Motor neuron (in vitro differentiated cells): ENCODE data around the gene TTC34. TPM values are rescaled to one million over a fixed set of nuclear protein-coding genes. Genes with fewer than 3 reads are reported as not detected.
"Not testable (repeated sequence)": the region's sequence is repeated elsewhere in the genome, so short reads cannot be mapped to it uniquely, and the experiment has no call there.

ENCODE experiments used
- ATAC-seq, 8 experiments: fragments of 200-7000 bp; cut with Tn5 transposase; replicated peaks in 6 of 8; 2 replicates each; pipeline ENCODE4 v1.8.0; 2021; ENCODE audit warnings: mild to moderate bottlenecking in 8 of 8, moderate library complexity in 8 of 8
- H3K27ac ChIP-seq, 2 donors: fragments of 250-450 bp; sonication (Bioruptor Pico); 2 replicates each; pipeline ENCODE4 v1.9.0; 2021; ENCODE audit warnings: antibody characterized with exemption in 2 of 2, mild to moderate bottlenecking in 2 of 2, moderate library complexity in 1 of 2
- H3K4me1 ChIP-seq, 2 donors: fragments of 250-450 bp; sonication (Bioruptor Pico); replicated peaks in 1 of 2; 2 replicates each; pipeline ENCODE4 v1.6.1; 2021; ENCODE audit warnings: antibody characterized with exemption in 2 of 2, mild to moderate bottlenecking in 2 of 2, moderate library complexity in 1 of 2
- H3K4me3 ChIP-seq, 5 donors: fragments of 250-450 bp; sonication (Bioruptor Pico); 2 replicates each; pipeline ENCODE4 v1.9.0; 2021; ENCODE audit warnings: antibody characterized with exemption in 5 of 5, mild to moderate bottlenecking in 5 of 5, moderate library complexity in 4 of 5
- WGBS, 10 experiments: fragments of 450-650 bp; shearing (Covaris generic); methylation state at CpG; one replicate each; pipeline ENCODE4 v1.0.0; 2022; 5-methylcytosine and 5-hydroxymethylcytosine counted together
- in situ Hi-C, 9 experiments: fragments of 400-800 bp; cut with MboI; loops; one replicate each; pipeline ENCODE4 v1.15.0; 2021; ENCODE audit warnings: low sequenced_read_pairs in 9 of 9, low pct_unique_long_range_greater_than_20kb in 2 of 9; ENCODE audit not compliant: unreplicated experiment in 9 of 9
- total RNA-seq, 8 experiments: library from RNA; unstranded; fragments of 300-600 nt; gene quantifications; 2 replicates each; pipeline versions ENCODE4 v1.2.3 to v1.2.4, GENCODE V29; 2022

Gene TTC34
- total RNA-seq, 8 experiments from 2014 or later, result 0.16 to 1.2 (median 0.47) TPM

- WGBS, 10 experiments, result 10 to 100% (median 60%) methylated on average over 2 to 21 of the region's 30 CpGs; no CpG with 5 or more reads in 2 of the 10 experiments
- no peak for ATAC-seq
- in situ Hi-C loops, result no loop called here
- no peak overlapping the region for H3K4me3 ChIP-seq
- H3K27ac ChIP-seq, result no peak overlapping the region
- H3K4me1 ChIP-seq, result peaks cover 0 to 3% of the 10 kb centered on the region in 2 donors
Measured at GRCh38 chr1:2783435-2784397, 17.8 kb downstream of the TTC34 start.

DNA sequence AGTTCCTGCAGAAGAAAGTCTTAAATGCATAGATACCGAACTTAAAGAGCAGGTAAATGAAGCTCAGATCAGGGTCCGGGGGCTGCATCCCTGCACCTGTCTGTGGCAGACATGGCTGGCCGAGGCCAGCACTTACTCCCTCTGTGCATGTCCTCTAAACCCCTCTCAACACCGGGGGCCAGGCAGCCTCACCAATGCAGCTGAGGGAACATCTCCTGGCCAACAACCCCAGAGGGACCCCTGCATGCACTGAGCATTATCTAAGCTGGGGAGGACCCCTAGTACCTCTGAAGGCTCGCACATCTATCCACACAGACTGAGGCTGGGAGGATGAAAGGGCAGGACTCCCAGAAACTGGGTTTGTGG, 18.4 kb downstream of the TTC34 start:
- Histone ChIP-seq H3K27ac (no peak overlapping the region), H3K4me3 (no peak overlapping the region), H3K4me1 (no peaks in the 10 kb centered on the region)
- ATAC-seq, result no peak
- WGBS, 10 experiments, result 17 to 79% (median 47%) methylated on average over 1 to 5 of the region's 5 CpGs; no CpG with 5 or more reads in 4 of the 10 experiments
- in situ Hi-C loops, result no loop called here

DNA sequence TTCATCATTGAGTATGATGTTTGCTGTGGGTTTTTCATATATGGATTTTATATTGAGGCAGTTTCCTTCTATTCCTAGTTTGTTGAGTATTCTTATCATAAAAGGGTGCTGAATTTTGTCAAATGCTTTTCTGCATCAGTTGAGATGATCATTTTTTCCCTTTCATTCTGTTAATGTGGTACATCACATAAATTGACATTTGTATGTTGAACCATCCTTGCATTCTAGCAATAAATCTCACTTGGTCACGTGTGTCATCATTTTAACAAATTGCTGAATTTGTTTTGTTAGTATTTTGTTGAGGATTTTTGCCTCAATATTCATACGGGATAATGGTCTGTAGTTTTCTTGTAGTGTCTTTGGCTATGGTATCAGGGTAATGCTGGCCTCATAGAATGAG, 19.9 kb downstream of the TTC34 start:
- ATAC-seq, result no peak
- 0 to 100% (median 21%) methylated on average over 1 to 2 of the region's 2 CpGs; no CpG with 5 or more reads in 2 of the 10 experiments for WGBS, 10 experiments
- H3K27ac ChIP-seq, result no peak overlapping the region
- H3K4me3 ChIP-seq, result no peak overlapping the region
- in situ Hi-C loops, result no loop called here
- H3K4me1 ChIP-seq, result no peaks in the 10 kb centered on the region

- no peaks in the 10 kb centered on the region for H3K4me1 ChIP-seq
- in situ Hi-C loops, result no loop called here
- H3K4me3 ChIP-seq, result no peak overlapping the region
- WGBS, 10 experiments, result 0 to 7% (median 0%) methylated on average over 1 to 3 of the region's 3 CpGs; no CpG with 5 or more reads in 6 of the 10 experiments
- no peak overlapping the region for H3K27ac ChIP-seq
- ATAC-seq, result peak in 3 of 8 experiments; percentile 64 to 98 (median 82)
Measured at GRCh38 chr1:2778220-2778592, 23.3 kb downstream of the TTC34 start.

GRCh38 chr1:2777424-2778219, 23.9 kb downstream of the TTC34 start:
- 0 to 60% (median 33%) methylated on average over 1 to 4 of the region's 12 CpGs; no CpG with 5 or more reads in 4 of the 10 experiments for WGBS, 10 experiments
- ATAC-seq, result peak in 3 of 8 experiments; percentile 3 to 48 (median 14)
- Histone ChIP-seq H3K4me1 (no peaks in the 10 kb centered on the region), H3K4me3 (no peak overlapping the region), H3K27ac (no peak overlapping the region)
- in situ Hi-C loops, result no loop called here

GRCh38 chr1:2775333-2775732, 26.2 kb downstream of the TTC34 start:
- H3K4me1 ChIP-seq, in situ Hi-C loops, ATAC-seq, H3K27ac ChIP-seq, H3K4me3 ChIP-seq: not testable (repeated sequence)
- 40% methylated on average over 1 of the region's 4 CpGs; no CpG with 5 or more reads in 9 of the 10 experiments for WGBS, 10 experiments

DNA sequence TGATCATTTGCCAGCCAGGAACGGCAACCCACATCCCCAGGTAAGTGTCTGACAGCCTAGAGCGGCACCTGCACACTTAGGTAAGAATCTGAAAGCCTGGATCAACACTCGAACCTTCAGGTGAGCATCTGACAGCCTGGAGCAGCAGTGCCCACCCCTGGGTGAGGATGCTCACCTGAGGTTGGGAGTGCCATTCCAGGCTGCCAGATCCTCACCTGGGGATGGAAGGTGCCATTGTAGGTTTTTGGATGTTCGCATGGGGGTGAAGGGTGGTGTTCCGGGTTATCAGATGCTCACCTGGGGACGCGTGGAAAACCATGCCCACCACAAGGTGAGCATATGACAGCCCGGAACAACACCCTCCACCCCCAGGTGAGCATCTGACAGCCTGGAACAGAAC, 33.4 kb downstream of the TTC34 start:
- 48% methylated on average over 4 of the region's 8 CpGs; no CpG with 5 or more reads in 9 of the 10 experiments for whole genome bisulfite sequencing, 10 experiments
- in situ Hi-C loops, ATAC-seq, H3K27ac ChIP-seq, H3K4me3 ChIP-seq, H3K4me1 ChIP-seq: not testable (repeated sequence)

DNA sequence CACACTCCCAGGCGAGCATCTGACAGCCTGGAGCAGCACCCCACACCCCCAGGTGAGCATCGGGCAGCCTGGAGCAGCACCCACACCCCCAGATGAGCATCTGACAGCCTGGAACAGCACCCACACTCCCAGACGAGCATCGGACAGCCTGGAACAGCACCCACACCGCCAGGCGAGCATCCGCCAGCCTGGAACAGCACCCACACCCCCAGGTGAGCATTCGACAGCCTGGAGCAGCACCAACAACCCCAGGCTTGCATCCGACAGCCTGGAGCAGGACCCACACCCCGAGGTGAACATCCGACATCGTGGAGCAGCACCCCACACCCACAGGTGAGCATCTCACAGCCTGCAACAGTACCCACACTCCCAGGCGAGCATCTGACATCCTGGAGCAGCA, 42.1 kb downstream of the TTC34 start:
- H3K4me3 ChIP-seq, ATAC-seq, H3K4me1 ChIP-seq, in situ Hi-C loops, H3K27ac ChIP-seq: not testable (repeated sequence)
- no CpG with 5 or more reads among the region's 13 CpGs for WGBS, 10 experiments

- no CpG with 5 or more reads among the region's 13 CpGs for WGBS, 10 experiments
- ATAC-seq, in situ Hi-C loops, H3K27ac ChIP-seq, H3K4me3 ChIP-seq, H3K4me1 ChIP-seq: not testable (repeated sequence)
Measured at GRCh38 chr1:2757519-2757918, 44.0 kb downstream of the TTC34 start.

DNA sequence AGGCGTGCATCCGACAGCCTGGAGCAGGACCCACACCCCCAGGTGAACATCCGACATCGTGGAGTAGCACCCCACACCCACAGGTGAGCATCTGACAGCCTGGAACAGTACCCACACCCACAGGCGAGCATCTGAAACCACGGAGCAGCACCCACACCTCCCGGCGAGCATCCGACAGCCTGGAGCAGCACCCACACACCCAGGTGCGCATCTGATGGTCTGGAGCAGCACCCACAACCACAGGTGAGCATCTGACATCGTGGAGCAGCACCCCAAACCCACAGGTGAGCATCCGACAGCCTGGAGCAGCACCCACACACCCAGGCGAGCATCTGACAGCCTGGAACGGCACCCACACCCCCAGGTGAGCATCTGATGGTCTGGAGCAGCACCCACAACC, 46.1 kb downstream of the TTC34 start:
- in situ Hi-C loops, H3K4me3 ChIP-seq, H3K4me1 ChIP-seq, ATAC-seq, H3K27ac ChIP-seq: not testable (repeated sequence)
- WGBS, 10 experiments, result no CpG with 5 or more reads among the region's 14 CpGs

- H3K27ac ChIP-seq, H3K4me1 ChIP-seq, in situ Hi-C loops, ATAC-seq, H3K4me3 ChIP-seq: not testable (repeated sequence)
- no CpG with 5 or more reads among the region's 10 CpGs for WGBS, 10 experiments
Measured at GRCh38 chr1:2754597-2754996, 46.9 kb downstream of the TTC34 start.

- in situ Hi-C loops, H3K4me1 ChIP-seq, H3K4me3 ChIP-seq, H3K27ac ChIP-seq, ATAC-seq: not testable (repeated sequence)
- WGBS, 10 experiments, result no CpG with 5 or more reads among the region's 8 CpGs
Measured at GRCh38 chr1:2752503-2752902, 49.0 kb downstream of the TTC34 start.

DNA sequence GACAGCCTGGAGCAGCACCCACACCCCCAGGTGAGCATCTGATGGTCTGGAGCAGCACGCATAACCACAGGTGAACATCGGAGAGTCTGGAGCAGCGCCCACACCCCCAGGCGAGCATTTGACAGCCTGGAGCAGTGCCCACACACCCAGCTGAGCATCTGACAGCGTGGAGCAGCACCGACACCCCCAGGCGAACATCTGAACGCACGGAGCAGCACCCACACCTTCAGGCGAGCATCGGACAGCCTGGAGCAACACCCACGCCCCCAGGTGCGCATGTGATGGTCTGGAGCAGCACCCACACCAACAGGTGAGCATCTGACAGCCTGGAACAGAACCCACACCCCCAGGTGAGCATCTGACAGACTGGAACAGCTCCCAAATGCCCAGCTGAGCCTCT, 49.6 kb downstream of the TTC34 start:
- ATAC-seq, in situ Hi-C loops: not testable (repeated sequence)
- WGBS, 10 experiments, result 10% methylated on average over 4 of the region's 13 CpGs; no CpG with 5 or more reads in 9 of the 10 experiments

More for the DNA sequence above, 49.6 kb downstream of the TTC34 start:
- H3K27ac ChIP-seq, H3K4me1 ChIP-seq, H3K4me3 ChIP-seq: not testable (repeated sequence)
